Fibroblast of skin of left biceps (primary cell): ENCODE results near the gene RAP2A.

Source experiments
- DNase-seq, 2 experiments: peaks; one replicate each; pipeline ENCODE4 v3.0.0-alpha.2; 2013; ENCODE audit warnings: low read depth in 2 of 2

The RAP2A gene

DNA sequence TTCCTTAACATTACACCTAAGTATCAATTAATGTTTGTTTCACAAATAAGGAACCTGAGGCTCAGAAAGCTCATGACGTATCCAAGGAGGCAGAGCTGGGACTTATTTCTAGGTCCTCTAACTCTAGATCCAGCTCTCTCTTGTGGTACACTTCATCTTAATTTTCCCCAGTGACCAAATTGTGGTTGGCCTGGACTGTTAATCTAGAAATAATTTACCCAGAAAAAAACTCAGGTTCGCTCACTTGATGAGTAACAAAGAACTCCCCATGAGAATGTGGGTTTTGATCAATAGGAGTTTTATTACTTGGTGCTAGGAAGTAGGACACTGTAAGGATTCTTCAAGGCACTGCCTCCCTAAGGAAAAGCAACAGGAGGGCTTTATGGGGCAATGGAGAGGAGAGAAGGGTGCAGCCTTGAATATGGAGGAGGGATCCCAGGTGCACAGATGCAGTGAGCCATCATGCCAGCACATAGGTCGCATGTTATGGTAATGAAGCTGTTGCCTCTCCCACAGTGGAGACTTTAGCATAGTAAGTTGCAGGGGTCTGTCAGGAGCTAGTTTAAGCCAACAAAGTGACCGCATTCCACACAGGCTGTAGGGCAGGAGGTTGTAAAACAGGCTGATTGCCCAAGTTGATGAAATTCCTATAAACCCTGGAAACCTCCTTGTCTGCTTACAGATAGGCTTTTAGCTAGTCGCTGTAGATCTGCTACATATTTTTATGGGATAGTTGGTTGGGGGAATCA, 14.7 kb downstream of the RAP2A start:
- DNase-seq, result no peak

DNA sequence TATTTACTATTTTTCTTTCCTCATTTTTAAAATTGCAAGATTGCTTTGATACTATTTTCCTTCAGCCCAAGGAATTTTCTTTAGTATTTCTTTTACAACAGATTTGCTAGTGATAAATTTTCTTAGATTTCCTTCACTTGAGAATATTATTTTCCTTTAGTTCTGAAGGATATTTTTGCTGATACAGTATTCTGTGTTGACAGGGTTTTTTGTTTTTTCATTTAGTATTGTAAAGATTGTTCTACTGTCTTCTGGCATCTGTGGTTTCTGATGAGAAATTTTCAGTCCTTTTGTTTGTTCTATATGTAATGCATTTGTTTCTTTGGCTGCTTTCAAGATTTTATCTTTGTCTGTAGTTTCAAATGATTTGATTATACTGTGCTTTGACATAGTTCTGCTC, 20.7 kb downstream of the RAP2A start:
- DNase-seq, result no peak

DNA sequence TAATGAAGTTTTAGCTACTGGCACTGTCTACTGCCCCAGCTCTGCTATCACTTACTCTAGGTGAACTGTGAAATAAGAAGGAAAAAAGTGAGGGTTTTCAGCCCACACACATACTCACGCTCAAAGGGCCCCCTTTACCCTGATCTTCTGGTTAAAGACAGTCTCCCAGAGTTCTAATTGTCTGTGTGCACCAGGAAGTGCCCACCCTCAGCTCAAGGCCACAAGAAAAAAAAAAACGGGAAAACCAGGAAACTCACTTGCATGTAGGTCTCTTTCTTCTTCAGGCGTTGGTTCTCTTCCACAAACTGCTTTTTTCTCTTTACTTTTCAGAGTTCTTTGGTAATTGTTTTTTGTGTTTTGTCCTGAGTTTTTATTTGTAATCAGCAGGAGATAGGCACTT, 22.1 kb downstream of the RAP2A start:
- DNase-seq, result no peak

DNA sequence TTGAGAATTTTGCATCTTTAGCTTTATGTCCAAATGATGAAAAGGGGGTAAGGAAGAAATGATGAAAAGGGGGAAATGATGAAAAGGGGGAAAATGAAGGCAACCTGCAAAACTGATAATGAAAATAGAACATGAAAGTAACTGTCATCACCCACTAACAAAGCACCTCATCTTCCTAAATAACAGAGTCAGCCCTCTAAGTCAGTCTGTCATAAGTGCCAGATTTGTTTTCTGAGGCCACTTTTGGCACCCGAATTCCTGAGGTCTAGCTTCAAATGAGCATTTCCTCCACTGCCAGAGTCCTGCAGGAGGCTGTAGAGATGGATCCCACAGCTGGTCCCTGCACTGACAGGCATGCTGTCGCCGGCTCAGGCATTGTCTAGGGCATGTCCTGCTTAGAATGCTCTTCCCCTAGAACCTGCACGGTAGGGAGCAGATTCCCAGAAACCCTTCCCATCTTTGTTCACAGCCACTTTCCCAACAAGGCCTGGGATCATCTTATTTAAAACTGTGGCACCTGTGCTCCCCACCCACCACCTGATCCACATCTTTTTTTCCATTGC, 25.3 kb downstream of the RAP2A start:
- no peak for DNase-seq

DNA sequence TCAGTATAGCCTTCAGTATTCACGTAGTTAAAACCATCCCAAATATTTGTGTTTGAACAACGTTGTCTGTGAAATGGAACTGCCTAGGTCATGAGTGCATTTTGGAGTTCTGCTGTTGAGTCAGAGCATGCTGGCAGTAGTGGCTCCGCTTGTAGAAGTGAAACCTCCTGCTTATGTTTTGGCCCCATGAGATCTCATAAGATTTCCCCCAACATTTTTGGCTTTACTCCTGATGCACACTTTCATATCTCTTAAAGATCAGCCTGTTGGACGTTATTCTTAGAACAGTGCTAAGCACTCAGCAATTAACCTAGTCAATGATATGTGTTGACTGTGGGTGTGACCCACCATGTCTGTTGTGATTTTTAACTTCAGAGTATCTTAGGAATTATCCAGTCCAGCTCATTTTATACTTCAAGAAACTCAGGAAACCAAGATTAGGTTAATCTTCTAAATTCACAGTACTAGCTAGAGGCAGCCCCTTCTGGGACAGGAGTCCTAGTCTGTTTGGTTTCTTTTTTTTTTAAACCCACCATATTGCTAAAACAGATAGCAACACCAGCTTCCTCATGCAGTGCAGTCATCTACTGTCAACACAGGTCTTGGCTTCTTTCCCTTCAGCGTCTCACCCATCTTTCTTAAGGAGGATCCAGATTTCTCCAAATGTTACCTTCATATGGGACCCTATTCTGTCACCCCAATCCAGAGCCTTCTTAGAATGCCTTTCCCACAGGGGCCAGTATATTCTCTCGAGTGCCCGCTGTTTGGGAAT, 26.2 kb downstream of the RAP2A start:
- no peak for DNase-seq

DNA sequence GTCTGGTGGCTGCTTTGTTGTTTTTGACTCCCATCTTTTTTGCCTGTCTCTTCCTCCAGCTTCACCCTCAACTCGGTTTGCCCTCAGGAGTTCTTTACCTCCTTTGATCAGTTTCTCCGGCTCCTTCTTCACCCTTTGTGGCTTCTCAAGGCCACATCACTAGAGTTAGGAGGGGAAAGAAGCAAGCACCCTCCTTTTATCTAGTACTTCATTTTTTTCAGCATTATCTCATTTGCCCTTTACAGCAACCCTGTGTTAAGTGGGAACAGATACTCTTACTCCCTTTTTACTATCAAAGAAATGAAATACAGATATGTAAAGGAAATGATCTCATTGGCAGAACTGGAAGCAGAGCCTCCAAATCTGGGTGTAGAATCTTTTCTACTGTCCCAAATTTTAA, 26.9 kb downstream of the RAP2A start:
- no peak for DNase-seq

DNA sequence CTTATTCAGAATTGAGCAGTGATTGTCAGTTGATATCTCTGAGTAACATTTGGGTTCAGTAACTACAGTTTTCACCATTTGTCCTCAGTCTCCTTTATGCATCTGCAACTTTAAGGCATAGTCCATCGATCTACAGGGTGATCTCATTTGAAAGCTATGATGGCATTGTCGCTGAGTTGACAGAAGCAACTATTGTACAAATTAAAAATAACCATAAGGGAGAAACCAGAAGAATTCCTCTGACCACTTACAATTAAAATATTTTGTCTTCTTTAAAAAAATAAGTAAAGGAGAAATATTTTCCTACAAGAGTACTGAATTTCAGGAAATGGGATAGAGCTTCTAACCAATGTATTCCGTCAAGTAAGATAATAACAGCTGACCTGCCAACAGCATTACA, 30.6 kb downstream of the RAP2A start:
- DNase-seq, result peak in 1 of 2 experiments; percentile 9

DNA sequence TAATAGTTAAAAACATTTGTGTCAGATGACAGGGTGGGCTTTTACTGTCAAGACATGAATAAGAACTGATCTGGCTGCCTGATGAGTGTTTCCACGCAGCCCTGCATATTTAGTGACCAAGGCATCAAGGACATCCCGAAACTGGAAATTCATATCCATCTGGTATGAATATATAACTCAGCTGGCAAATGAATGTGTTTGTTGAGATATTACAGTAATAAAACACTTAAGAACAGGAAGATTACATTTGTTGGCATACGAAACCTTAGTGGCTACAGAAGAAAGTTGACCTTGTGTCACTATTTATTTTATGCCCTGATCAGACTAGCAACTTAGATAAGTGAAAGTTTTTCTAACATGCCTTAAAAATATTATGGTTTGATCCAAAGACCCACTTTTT, 32.8 kb downstream of the RAP2A start:
- DNase-seq, result no peak

DNA sequence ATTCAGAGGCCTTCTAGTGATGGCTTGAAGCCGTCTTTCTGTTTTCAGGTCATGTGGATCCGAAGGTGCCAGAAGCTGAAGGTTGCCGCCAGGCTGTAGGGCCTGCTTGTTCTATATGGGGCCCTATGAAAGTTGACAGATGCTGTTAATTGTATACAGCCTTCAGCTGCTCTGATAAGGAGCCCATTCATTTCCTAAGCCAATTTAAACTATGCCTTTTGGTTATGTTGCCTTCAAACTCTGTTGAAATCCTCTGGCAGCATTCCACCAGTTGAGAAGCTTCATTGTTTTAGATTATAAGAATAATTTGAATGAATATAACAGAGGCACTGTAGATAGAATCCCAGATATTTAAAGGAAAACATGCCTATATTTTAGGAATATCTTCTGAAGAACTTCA, 34.4 kb downstream of the RAP2A start:
- peak in 1 of 2 experiments; percentile 26 for DNase-seq

DNA sequence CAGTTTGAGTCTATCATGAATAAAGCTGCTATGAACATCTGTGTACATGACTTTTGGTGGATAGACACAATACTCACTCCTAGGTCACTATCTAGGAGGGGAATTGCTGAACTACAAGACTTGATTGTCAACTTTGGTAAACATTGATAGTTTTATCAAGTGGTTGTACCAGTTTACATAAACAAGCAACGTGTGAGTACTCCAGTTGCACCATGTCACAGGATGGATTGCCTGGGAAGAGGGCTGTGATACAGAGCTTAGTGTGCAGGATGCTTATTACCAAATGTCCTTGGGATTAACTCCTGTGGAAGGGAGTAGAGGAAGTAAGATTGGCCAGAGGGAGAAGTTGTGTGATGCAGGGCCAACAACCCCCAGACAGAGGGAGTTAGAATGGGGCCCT, 37.7 kb downstream of the RAP2A start:
- DNase-seq, result no peak

DNA sequence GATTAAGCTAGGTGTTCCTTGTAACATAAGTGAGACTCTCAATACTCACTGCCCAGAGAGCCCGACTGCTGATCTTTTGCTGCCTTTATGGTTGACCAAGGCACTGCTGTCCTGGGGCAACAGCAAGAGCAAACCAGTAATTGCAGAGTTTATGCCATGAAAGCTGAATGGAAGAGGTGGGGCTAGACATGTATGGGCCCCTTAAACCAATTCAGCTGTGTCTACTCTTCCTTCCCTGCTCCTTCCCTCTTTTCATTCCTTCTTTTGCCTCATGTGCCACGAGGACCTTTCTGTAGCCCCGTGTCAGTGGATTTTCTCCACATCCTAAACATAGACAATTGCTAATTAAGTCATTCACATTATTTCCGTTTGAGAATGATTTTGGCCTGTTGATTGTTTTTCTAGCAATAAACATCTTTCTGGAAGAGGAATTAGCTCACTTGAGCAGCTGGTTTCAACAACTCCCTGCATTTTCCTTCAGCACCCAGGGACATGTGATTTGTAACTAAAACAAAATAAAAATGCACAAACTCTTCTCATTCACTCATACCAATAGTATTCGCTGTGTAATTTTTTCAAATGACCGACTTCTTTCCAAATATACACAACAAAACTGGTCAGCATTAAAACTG, 40.5 kb downstream of the RAP2A start:
- no peak for DNase-seq

DNA sequence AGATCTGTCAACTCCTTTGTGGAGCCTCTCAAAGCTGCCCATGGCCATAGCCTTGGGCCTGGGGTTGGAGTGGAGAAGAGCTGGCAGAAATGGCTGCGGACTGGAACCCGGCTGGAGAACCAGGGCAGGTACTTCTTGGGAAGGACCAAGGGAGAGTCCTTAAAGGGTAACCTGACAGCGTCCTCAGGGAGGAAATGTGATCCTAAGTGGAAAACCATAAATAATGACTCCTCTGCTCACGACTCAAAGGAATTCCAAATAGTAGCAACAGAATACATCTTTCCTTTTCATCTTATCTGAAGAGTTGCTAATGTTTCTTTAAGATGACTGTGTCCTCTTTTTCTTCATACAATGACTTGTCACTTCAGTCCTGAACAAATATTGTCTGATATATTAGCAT, 41.0 kb downstream of the RAP2A start:
- DNase-seq, result no peak

DNA sequence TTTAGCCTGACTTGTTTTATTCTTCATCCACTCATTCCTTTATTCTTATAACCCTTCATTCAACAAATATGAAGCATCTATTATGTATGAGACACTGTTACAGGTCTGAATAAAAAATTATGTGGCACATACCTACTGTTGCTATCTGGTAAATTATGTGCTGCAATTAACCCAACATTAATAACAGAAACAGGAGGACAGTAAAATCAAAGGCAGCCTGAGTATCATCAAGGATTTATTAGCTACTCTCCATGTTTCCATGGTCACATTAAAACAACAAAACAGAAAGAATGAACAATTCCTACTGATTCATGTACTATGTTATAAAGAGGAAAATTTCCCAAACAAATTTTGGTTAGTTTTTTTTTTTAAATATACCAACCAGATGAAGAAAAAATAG, 43.9 kb downstream of the RAP2A start:
- no peak for DNase-seq

DNA sequence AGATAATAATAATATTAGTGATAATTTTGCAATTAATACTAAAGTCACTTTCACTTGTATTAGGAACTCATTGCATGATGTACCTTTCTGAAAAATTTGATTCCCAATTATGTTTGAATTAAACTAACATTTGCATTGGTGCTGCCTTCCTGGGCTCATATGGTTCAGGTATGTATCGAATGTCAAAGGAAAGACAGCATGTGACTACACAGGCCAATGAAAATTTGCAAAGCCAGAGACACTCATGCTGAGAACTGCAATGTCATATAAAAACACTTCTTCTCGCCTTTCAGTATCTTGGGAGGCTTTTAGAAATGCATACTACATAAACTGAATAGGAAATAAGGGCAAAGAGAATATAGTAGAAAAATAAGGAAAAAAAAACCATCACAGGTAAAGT, 44.3 kb downstream of the RAP2A start:
- DNase-seq, result no peak

DNA sequence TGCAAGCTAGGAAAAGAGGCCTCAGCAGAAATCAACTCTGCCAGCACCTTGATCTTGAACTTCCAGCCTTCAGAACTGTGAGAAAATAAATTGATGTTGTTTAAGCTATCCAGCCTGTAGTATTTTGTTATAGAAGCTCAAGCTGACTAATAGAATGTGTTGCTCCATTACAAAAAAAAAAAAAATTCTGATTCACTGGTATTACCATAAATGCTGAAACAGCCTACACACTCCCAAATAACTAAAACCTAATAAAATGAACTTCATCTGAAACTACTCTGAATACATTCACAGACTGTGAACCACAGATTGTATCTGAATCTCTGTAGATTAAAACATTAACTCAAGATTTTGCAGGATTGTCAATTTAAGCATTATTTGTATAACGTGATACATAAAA, 49.5 kb downstream of the RAP2A start:
- DNase-seq, result no peak

DNA sequence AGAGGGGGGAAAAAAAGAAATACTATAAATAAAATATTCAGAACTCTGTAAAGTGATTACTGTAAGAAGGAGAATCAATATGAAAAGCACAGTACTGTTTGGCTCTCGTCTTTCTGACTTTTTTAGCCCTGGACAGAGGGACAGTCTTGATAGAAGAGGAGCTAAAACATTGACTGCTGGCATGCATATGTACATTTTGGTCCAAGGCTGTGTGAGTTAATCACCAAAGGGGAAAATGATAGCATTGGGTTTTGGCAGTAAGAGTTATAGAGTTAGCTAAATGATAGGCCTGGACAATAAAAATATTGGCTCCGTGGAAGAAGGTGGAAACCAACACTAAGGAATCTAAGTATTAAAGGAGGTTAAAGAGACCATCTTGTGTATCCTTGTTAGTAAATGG, 50.3 kb downstream of the RAP2A start:
- no peak for DNase-seq

DNA sequence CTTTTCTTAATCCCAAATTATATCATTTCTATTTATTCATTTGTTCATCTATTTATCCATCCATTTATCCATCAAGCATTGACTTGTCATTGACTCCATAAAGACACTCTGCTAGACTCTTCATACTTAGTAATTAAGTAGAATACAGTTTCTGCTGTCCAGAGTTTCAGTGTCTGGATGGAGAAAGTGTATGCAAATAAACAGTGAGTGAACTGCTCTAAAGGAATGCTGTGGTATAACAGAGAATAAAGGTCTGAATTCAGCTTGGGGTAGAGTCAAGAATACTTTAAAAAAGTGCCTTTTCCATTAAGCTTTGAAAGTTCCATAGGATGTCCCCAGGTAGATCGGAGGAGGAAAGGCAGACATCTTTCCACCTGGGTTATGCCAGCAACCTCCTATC, 51.4 kb downstream of the RAP2A start:
- DNase-seq, result no peak

DNA sequence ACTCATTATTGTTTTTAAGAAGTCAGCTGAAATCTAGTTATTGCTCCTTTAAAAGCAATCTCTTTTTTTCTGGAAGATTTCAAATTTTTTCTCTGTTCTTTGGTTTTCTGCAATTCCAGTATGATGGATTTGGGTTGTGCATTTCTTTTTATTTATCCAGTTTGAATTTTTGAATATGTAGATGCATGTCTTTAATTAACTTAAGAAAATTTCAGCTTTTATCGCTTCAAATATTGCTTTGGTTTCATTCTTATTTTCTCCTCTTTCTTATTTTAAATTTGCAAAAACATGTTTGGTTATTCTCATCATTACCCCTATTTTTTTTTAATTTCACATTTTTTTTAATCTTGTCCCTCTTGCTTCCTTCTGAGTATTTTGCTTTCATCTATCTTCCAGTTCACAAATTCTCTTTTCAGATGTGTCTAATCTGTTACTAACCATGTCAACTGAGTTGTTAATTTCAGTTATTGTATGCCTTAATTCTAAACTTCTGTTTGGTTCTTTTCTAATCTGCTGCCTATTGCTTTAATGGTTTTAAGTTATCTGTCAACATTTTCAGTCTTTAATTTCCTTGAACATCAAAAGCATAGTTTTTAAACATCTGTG, 56.8 kb downstream of the RAP2A start:
- DNase-seq, result no peak

DNA sequence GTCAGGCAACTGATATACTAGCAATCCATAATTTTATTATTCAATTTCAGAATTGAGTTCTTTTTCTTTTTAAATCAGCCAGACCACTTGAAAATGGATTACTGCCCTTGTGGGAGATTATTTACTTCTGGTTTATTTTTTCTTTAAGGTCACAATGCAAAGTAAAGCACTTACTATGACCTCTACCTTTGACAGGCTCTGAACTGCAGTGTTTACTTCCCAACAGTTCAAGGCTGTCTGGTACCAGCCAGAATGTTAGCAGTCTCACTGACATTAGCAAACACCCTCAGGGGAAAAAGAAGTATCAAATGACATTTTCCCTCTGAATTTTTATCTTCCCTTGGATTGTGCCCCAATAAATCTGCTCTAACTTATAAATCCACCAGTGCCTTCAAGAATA, 57.5 kb downstream of the RAP2A start:
- DNase-seq, result no peak

DNA sequence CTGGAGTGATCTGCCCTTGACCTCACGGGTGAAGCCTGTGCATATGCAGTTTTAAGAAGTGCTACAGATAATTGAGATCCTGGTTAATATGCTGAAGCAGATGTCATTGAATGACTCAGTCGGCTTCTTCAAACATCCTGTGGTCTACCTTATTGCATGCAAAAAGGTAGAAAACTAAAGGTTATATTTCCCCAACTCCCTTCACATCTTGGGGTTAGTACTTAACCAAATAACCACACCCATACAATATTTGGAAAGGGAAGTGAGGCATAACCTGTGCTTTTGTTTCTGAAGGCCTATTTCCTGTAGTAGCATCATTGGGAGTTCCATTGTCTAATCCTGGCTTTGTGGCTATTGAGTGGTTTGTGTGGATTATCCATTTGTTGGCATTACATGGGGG, 58.3 kb downstream of the RAP2A start:
- DNase-seq, result no peak

DNA sequence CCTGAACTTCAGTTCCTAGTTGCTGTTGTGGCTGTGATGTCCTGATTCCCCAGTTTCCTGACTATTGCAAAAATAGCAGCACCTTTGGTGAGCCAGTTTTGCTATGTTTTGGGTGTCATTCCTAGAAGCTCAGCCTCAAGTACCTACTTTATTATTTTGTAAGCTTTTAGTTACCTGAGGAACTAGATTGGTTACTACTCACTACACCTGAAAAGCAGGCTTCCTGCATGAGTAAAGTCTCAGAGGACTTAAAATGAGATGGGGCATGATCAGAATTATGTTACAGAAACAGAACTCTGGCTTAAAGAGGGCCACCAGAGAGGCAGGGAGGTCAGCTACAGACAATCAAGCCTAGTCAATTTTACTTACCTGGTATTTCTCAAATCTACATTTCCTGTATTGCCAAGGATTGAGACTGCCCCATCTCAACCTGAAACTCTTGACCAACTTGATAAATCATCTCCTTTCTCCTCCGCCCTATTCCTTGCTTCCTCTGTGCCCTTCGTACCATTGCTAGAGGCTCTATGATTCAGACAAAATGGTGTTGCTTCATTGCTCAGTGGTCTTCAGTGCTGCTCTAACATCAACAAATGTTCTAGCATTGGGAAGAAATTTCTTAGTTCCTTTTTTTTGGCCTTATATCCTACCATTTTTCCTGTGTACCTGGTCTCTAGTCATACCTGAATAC, 58.9 kb downstream of the RAP2A start:
- no peak for DNase-seq

DNA sequence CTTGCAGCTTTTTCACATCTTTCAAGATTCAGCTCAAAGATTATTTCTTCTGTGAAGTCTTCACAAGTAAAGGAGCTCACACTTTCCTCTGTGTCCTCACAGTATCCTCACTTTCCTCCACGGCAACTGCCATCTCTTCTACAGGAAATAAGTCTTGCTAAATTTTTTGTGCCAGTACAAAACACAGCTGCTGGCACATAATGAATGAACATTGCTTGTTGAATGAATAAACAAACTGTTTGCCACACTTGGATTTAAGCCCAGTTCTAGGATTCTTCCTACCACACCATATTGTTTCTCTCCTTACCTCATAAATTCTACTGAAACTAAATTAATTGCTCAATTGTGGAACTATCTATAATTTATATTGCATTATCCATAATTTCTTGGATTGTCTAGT, 59.5 kb downstream of the RAP2A start:
- no peak for DNase-seq
